ENCODE measurements around the gene MX2.

MX2 gene

GRCh38 chr21:41322496-41323382 lies 39.1 kb upstream of the MX2 start:
- no peak for TF ChIP-seq JUND (IDR thresholded peaks at IDR 0.05; ENCODE audit: low read depth)
- peak in 1 of 2 experiments; percentile 49 for DNase-seq (ENCODE audit: low read depth in 1 of 2, low spot score in 1 of 2)
- in situ Hi-C loops (cut with HindIII; ENCODE audit: low pct_unique_long_range_greater_than_20kb, low sequenced_read_pairs), result no loop called here

GRCh38 chr21:41325138-41325912 lies 36.5 kb upstream of the MX2 start:
- in situ Hi-C loops (cut with HindIII; ENCODE audit: low pct_unique_long_range_greater_than_20kb, low sequenced_read_pairs), result no loop called here
- DNase-seq (ENCODE audit: low read depth in 1 of 2, low spot score in 1 of 2), result no peak
- no peak for TF ChIP-seq JUND (IDR thresholded peaks at IDR 0.05; ENCODE audit: low read depth)

- no peak for TF ChIP-seq JUND (IDR thresholded peaks at IDR 0.05; ENCODE audit: low read depth)
These were observed 35.3 kb upstream of the MX2 start for GRCh38 chr21:41326414-41327080.

GRCh38 chr21:41327753-41328152 lies 34.1 kb upstream of the MX2 start:
- DNase-seq (ENCODE audit: low read depth in 1 of 2, low spot score in 1 of 2), result no peak
- in situ Hi-C loops (cut with HindIII; ENCODE audit: low pct_unique_long_range_greater_than_20kb, low sequenced_read_pairs), result no loop called here
- no peak for TF ChIP-seq JUND (IDR thresholded peaks at IDR 0.05; ENCODE audit: low read depth)

More at GRCh38 chr21:41326414-41327080, 35.3 kb upstream of the MX2 start:
- in situ Hi-C loops (cut with HindIII; ENCODE audit: low pct_unique_long_range_greater_than_20kb, low sequenced_read_pairs), result no loop called here
- no peak for DNase-seq (ENCODE audit: low read depth in 1 of 2, low spot score in 1 of 2)

GRCh38 chr21:41328660-41329607 lies 32.9 kb upstream of the MX2 start:
- TF ChIP-seq JUND (IDR thresholded peaks at IDR 0.05; ENCODE audit: low read depth), result no peak
- DNase-seq (ENCODE audit: low read depth in 1 of 2, low spot score in 1 of 2), result no peak
- in situ Hi-C loops (cut with HindIII; ENCODE audit: low pct_unique_long_range_greater_than_20kb, low sequenced_read_pairs), result no loop called here

- in situ Hi-C loops (cut with HindIII; ENCODE audit: low pct_unique_long_range_greater_than_20kb, low sequenced_read_pairs), result no loop called here
- no peak for TF ChIP-seq JUND (IDR thresholded peaks at IDR 0.05; ENCODE audit: low read depth)
- no peak for DNase-seq (ENCODE audit: low read depth in 1 of 2, low spot score in 1 of 2)
These were observed 28.1 kb upstream of the MX2 start for GRCh38 chr21:41333752-41334151.

- in situ Hi-C loops (cut with HindIII; ENCODE audit: low pct_unique_long_range_greater_than_20kb, low sequenced_read_pairs), result no loop called here
- DNase-seq (ENCODE audit: low read depth in 1 of 2, low spot score in 1 of 2), result no peak
- TF ChIP-seq JUND (IDR thresholded peaks at IDR 0.05; ENCODE audit: low read depth), result no peak
These were observed 24.3 kb upstream of the MX2 start for GRCh38 chr21:41337515-41337914.

- no peak for TF ChIP-seq JUND (IDR thresholded peaks at IDR 0.05; ENCODE audit: low read depth)
- in situ Hi-C loops (cut with HindIII; ENCODE audit: low pct_unique_long_range_greater_than_20kb, low sequenced_read_pairs), result no loop called here
- no peak for DNase-seq (ENCODE audit: low read depth in 1 of 2, low spot score in 1 of 2)
These were observed 23.4 kb upstream of the MX2 start for GRCh38 chr21:41338455-41338854.

GRCh38 chr21:41342035-41342434 lies 19.8 kb upstream of the MX2 start:
- in situ Hi-C loops (cut with HindIII; ENCODE audit: low pct_unique_long_range_greater_than_20kb, low sequenced_read_pairs), result no loop called here
- DNase-seq (ENCODE audit: low read depth in 1 of 2, low spot score in 1 of 2), result no peak
- no peak for TF ChIP-seq JUND (IDR thresholded peaks at IDR 0.05; ENCODE audit: low read depth)

- no peak for TF ChIP-seq JUND (IDR thresholded peaks at IDR 0.05; ENCODE audit: low read depth)
- no peak for DNase-seq (ENCODE audit: low read depth in 1 of 2, low spot score in 1 of 2)
These were observed 17.7 kb upstream of the MX2 start for GRCh38 chr21:41344146-41344545.

GRCh38 chr21:41345356-41345755 lies 16.5 kb upstream of the MX2 start:
- no peak for DNase-seq (ENCODE audit: low read depth in 1 of 2, low spot score in 1 of 2)
- in situ Hi-C loops (cut with HindIII; ENCODE audit: low pct_unique_long_range_greater_than_20kb, low sequenced_read_pairs), result no loop called here
- TF ChIP-seq JUND (IDR thresholded peaks at IDR 0.05; ENCODE audit: low read depth), result no peak

More at GRCh38 chr21:41344146-41344545, 17.7 kb upstream of the MX2 start:
- in situ Hi-C loops (cut with HindIII; ENCODE audit: low pct_unique_long_range_greater_than_20kb, low sequenced_read_pairs), result no loop called here
